Measurements from ENCODE around the gene KREMEN2. TPM values are rescaled to one million over a fixed set of nuclear protein-coding genes. Genes with fewer than 3 reads are reported as not detected.

The KREMEN2 gene
- total RNA-seq, 2 donors from 2014 or later: 5.0 to 8.4 TPM

- no peak overlapping the region for H3K27ac ChIP-seq (ENCODE audit: low read depth, low read length)
- no peak overlapping the region for H3K27ac Mint-ChIP-seq
- no peak overlapping the region for H3K4me3 ChIP-seq (ENCODE audit: low read length)
- no peaks in the 10 kb centered on the region for H3K27me3 ChIP-seq (ENCODE audit: control insufficient read depth, insufficient read depth, low read length, poor library complexity, severe bottlenecking)
- DNase-seq: no peak
- H3K4me3 Mint-ChIP-seq: no peak overlapping the region
- H3K4me1 ChIP-seq (ENCODE audit: control insufficient read depth, insufficient read depth, low read length): peaks cover 5% of the 10 kb centered on the region
- peaks cover 16% of the 10 kb centered on the region for H3K36me3 Mint-ChIP-seq (ENCODE audit: low read depth)
- no peak for TF ChIP-seq CTCF (conservative IDR thresholded peaks at IDR 0.05)
- H3K9me3 Mint-ChIP-seq: peaks cover 9% of the 10 kb centered on the region
- peaks cover 2% of the 10 kb centered on the region for H3K4me1 Mint-ChIP-seq
- H3K36me3 ChIP-seq (ENCODE audit: control insufficient read depth, insufficient read depth, low read length): peaks cover 8% of the 10 kb centered on the region
- no peak overlapping the region for H3K9ac ChIP-seq (ENCODE audit: extremely low read depth, low read length, poor library complexity, severe bottlenecking)
- no peaks in the 10 kb centered on the region for H3K9me3 ChIP-seq (ENCODE audit: control insufficient read depth, low read length)
- no peaks in the 10 kb centered on the region for H3K27me3 Mint-ChIP-seq (ENCODE audit: insufficient read depth)
- 93% methylated on average over 33 to 36 of the region's 36 CpGs for WGBS, 2 experiments (ENCODE audit: insufficient coverage in 1 of 2, insufficient read length in 1 of 2)
These were observed 15.0 kb upstream of the KREMEN2 start for GRCh38 chr16:2948807-2949704.

GRCh38 chr16:2949705-2950352 is 14.2 kb upstream of the KREMEN2 start:
- Histone ChIP-seq H3K36me3 (ENCODE audit: control insufficient read depth, insufficient read depth, low read length) (peaks cover 6% of the 10 kb centered on the region), H3K4me3 (ENCODE audit: low read length) (no peak overlapping the region), H3K9me3 (ENCODE audit: control insufficient read depth, low read length) (no peaks in the 10 kb centered on the region), H3K4me1 (ENCODE audit: control insufficient read depth, insufficient read depth, low read length) (peaks cover 8% of the 10 kb centered on the region), H3K27me3 (ENCODE audit: control insufficient read depth, insufficient read depth, low read length, poor library complexity, severe bottlenecking) (no peaks in the 10 kb centered on the region), H3K9ac (ENCODE audit: extremely low read depth, low read length, poor library complexity, severe bottlenecking) (no peak overlapping the region), H3K27ac (ENCODE audit: low read depth, low read length) (no peak overlapping the region)
- no peak overlapping the region for H3K27ac Mint-ChIP-seq
- H3K9me3 Mint-ChIP-seq: peaks cover 9% of the 10 kb centered on the region
- TF ChIP-seq CTCF (conservative IDR thresholded peaks at IDR 0.05): no peak
- peaks cover 16% of the 10 kb centered on the region for H3K36me3 Mint-ChIP-seq (ENCODE audit: low read depth)
- 93 to 96% methylated on average over 18 to 19 of the region's 19 CpGs for WGBS, 2 experiments (ENCODE audit: insufficient coverage in 1 of 2, insufficient read length in 1 of 2)
- no peak for DNase-seq
- no peaks in the 10 kb centered on the region for H3K27me3 Mint-ChIP-seq (ENCODE audit: insufficient read depth)
- H3K4me1 Mint-ChIP-seq: peaks cover 6% of the 10 kb centered on the region
- H3K4me3 Mint-ChIP-seq: no peak overlapping the region

- Histone ChIP-seq H3K36me3 (ENCODE audit: control insufficient read depth, insufficient read depth, low read length) (peaks cover 4% of the 10 kb centered on the region), H3K27me3 (ENCODE audit: control insufficient read depth, insufficient read depth, low read length, poor library complexity, severe bottlenecking) (no peaks in the 10 kb centered on the region), H3K27ac (ENCODE audit: low read depth, low read length) (no peak overlapping the region), H3K4me3 (ENCODE audit: low read length) (no peak overlapping the region), H3K9me3 (ENCODE audit: control insufficient read depth, low read length) (no peaks in the 10 kb centered on the region), H3K4me1 (ENCODE audit: control insufficient read depth, insufficient read depth, low read length) (peaks cover 8% of the 10 kb centered on the region), H3K9ac (ENCODE audit: extremely low read depth, low read length, poor library complexity, severe bottlenecking) (no peak overlapping the region)
- Mint-ChIP-seq H3K9me3 (peaks cover 9% of the 10 kb centered on the region), H3K4me3 (no peak overlapping the region), H3K27ac (no peak overlapping the region), H3K36me3 (ENCODE audit: low read depth) (peaks cover 16% of the 10 kb centered on the region), H3K27me3 (ENCODE audit: insufficient read depth) (no peaks in the 10 kb centered on the region), H3K4me1 (peaks cover 8% of the 10 kb centered on the region)
- WGBS, 2 experiments (ENCODE audit: insufficient coverage in 1 of 2, insufficient read length in 1 of 2): 93 to 98% methylated on average over 13 of the region's 13 CpGs
- TF ChIP-seq CTCF (conservative IDR thresholded peaks at IDR 0.05): no peak
- DNase-seq: no peak
These were observed 13.7 kb upstream of the KREMEN2 start for GRCh38 chr16:2950353-2950724.
